ENCODE measurements around the gene TBC1D22A. TPM values are rescaled to one million over a fixed set of nuclear protein-coding genes. Genes with fewer than 3 reads are reported as not detected.

The TBC1D22A gene
- total and polyA plus RNA-seq, 2 experiments from 2014 or later, result 9.6 to 13.3 TPM

DNA sequence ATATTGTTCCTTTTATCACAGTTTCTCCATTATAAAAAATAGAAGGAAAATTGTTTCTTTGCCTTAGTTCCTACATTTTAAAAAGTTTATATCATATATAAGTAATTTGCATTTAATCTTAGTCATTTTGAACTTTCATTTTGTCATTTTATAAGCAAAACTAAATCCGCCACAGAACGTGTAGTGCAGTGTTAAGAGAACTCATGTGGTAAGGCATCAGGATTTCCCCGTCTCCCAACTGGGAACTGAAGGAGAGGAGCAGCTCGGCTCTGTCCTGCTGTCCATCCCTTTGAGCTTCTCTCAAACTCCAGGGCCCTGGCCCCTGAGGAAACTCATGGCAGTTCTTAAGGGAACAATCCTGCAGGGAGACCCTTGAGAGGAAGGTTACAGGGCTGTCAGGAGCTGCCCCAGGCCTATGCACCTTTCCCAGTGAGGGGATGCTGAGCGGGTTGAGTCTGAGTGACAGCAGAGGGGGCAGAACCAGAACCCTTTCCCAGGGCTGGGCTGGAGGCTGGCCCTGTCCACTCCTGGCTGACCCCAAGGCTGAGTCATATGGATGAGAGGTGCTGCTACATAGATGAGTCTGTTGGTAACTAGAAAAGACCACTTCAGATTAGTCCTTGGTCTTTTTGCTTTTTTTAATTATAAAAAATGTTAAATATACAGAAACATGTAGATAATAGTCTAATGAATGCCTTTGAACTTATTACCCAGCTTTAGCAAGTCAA lies 333.1 kb downstream of the TBC1D22A start:
- Histone ChIP-seq H3K79me2 (replicated peaks; ENCODE audit: insufficient read depth) (no peaks in the 10 kb centered on the region), H3K36me3 (ENCODE audit: insufficient read depth) (no peaks in the 10 kb centered on the region), H3K27ac (ENCODE audit: low read depth) (no peak overlapping the region), H3K9me2 (ENCODE audit: insufficient read depth) (no peaks in the 10 kb centered on the region), H3K4me1 (ENCODE audit: insufficient read depth) (peaks cover 16% of the 10 kb centered on the region; the same call in 1 of the 2 replicates), H3K27me3 (ENCODE audit: insufficient read depth) (no peaks in the 10 kb centered on the region), H3F3A (replicated peaks; ENCODE audit: low read depth) (no peaks in the 10 kb centered on the region), H3K4me2 (no peak overlapping the region), H4K20me1 (replicated peaks; ENCODE audit: insufficient read depth) (0 out of 2 replicates have a peak, but pooled peaks cover 4% of the 10 kb centered on the region), H2AFZ (no peak overlapping the region), H3K4me3 (no peak overlapping the region)
- no peak for ATAC-seq
- Mint-ChIP-seq H3K9me3 (peaks cover 13% of the 10 kb centered on the region), H3K36me3 (ENCODE audit: low read depth) (peaks cover 10% of the 10 kb centered on the region; the same call in 2 of the 3 replicates), H3K4me1 (peaks cover 31% of the 10 kb centered on the region), H3K4me3 (no peak overlapping the region), H3K27me3 (ENCODE audit: insufficient read depth, low read depth, poor library complexity) (peaks cover 8% of the 10 kb centered on the region), H3K27ac (no peak overlapping the region)
- TF ChIP-seq, protein P1, sequence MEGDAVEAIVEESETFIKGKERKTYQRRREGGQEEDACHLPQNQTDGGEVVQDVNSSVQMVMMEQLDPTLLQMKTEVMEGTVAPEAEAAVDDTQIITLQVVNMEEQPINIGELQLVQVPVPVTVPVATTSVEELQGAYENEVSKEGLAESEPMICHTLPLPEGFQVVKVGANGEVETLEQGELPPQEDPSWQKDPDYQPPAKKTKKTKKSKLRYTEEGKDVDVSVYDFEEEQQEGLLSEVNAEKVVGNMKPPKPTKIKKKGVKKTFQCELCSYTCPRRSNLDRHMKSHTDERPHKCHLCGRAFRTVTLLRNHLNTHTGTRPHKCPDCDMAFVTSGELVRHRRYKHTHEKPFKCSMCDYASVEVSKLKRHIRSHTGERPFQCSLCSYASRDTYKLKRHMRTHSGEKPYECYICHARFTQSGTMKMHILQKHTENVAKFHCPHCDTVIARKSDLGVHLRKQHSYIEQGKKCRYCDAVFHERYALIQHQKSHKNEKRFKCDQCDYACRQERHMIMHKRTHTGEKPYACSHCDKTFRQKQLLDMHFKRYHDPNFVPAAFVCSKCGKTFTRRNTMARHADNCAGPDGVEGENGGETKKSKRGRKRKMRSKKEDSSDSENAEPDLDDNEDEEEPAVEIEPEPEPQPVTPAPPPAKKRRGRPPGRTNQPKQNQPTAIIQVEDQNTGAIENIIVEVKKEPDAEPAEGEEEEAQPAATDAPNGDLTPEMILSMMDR (conservative IDR thresholded peaks at IDR 0.05; ENCODE audit: low read depth in 2 of 2), result no peak
- TF ChIP-seq JUNB (IDR thresholded peaks at IDR 0.05; ENCODE audit: unreplicated experiment) (no peak), POLR2AphosphoS5 (IDR thresholded peaks at IDR 0.05; ENCODE audit: low read depth) (no peak), ZNF331 (CRISPR knock-in tag; IDR thresholded peaks at IDR 0.05; ENCODE audit: low read depth) (no peak), ZNF114 (CRISPR knock-in tag; IDR thresholded peaks at IDR 0.05) (no peak), EZH2phosphoT487 (IDR thresholded peaks at IDR 0.05; ENCODE audit: unreplicated experiment) (no peak), NANOG (IDR thresholded peaks at IDR 0.05; ENCODE audit: borderline replicate concordance) (no peak), ZNF462 (CRISPR knock-in tag; IDR thresholded peaks at IDR 0.05) (no peak), STAT1 (IDR thresholded peaks at IDR 0.05; ENCODE audit: unreplicated experiment) (no peak), EZH2 (IDR thresholded peaks at IDR 0.05; ENCODE audit: low read depth, unreplicated experiment) (no peak), CREB1 (CRISPR knock-in tag; IDR thresholded peaks at IDR 0.05; ENCODE audit: low read depth) (no peak)
- TF ChIP-seq, protein P2, sequence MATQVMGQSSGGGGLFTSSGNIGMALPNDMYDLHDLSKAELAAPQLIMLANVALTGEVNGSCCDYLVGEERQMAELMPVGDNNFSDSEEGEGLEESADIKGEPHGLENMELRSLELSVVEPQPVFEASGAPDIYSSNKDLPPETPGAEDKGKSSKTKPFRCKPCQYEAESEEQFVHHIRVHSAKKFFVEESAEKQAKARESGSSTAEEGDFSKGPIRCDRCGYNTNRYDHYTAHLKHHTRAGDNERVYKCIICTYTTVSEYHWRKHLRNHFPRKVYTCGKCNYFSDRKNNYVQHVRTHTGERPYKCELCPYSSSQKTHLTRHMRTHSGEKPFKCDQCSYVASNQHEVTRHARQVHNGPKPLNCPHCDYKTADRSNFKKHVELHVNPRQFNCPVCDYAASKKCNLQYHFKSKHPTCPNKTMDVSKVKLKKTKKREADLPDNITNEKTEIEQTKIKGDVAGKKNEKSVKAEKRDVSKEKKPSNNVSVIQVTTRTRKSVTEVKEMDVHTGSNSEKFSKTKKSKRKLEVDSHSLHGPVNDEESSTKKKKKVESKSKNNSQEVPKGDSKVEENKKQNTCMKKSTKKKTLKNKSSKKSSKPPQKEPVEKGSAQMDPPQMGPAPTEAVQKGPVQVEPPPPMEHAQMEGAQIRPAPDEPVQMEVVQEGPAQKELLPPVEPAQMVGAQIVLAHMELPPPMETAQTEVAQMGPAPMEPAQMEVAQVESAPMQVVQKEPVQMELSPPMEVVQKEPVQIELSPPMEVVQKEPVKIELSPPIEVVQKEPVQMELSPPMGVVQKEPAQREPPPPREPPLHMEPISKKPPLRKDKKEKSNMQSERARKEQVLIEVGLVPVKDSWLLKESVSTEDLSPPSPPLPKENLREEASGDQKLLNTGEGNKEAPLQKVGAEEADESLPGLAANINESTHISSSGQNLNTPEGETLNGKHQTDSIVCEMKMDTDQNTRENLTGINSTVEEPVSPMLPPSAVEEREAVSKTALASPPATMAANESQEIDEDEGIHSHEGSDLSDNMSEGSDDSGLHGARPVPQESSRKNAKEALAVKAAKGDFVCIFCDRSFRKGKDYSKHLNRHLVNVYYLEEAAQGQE (IDR thresholded peaks at IDR 0.05; ENCODE audit: unreplicated experiment), result no peak
- TF ChIP-seq, protein P3, sequence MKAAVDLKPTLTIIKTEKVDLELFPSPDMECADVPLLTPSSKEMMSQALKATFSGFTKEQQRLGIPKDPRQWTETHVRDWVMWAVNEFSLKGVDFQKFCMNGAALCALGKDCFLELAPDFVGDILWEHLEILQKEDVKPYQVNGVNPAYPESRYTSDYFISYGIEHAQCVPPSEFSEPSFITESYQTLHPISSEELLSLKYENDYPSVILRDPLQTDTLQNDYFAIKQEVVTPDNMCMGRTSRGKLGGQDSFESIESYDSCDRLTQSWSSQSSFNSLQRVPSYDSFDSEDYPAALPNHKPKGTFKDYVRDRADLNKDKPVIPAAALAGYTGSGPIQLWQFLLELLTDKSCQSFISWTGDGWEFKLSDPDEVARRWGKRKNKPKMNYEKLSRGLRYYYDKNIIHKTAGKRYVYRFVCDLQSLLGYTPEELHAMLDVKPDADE (IDR thresholded peaks at IDR 0.05), result no peak
- no peak for DNase-seq (ENCODE audit: low spot score)
